Dendritic cell treated with granulocyte-macrophage colony-stimulating factor and Interleukin-4, amounts not matched to agents 40 ng/mL and 50 ng/mL, for 4 days (primary cell): Measurements from ENCODE around the gene GRHPR.

Experiments
- H3K27ac Mint-ChIP-seq: one replicate; pipeline ENCODE4 v1.8.0; 2022; ENCODE audit warnings: mild to moderate bottlenecking, mixed read lengths
- H3K27me3 Mint-ChIP-seq: one replicate; pipeline ENCODE4 v1.8.0; 2022; ENCODE audit warnings: mild to moderate bottlenecking, mixed read lengths
- H3K36me3 Mint-ChIP-seq: one replicate; pipeline ENCODE4 v1.8.0; 2022; ENCODE audit warnings: low read depth, mixed read lengths
- H3K4me1 Mint-ChIP-seq: one replicate; pipeline ENCODE4 v1.8.0; 2022; ENCODE audit warnings: low read depth, mixed read lengths
- H3K4me3 Mint-ChIP-seq: one replicate; pipeline ENCODE4 v1.8.0; 2022; ENCODE audit warnings: mild to moderate bottlenecking, moderate library complexity, mixed read lengths
- H3K9me3 Mint-ChIP-seq: one replicate; pipeline ENCODE4 v1.8.0; 2022; ENCODE audit warnings: mixed read lengths
- intact Hi-C: fragments of 100-400 bp; cut with micrococcal nuclease; formaldehyde crosslinking; loops from one replicate; pipeline ENCODE4 v1.15.0; 2022

GRHPR gene

DNA sequence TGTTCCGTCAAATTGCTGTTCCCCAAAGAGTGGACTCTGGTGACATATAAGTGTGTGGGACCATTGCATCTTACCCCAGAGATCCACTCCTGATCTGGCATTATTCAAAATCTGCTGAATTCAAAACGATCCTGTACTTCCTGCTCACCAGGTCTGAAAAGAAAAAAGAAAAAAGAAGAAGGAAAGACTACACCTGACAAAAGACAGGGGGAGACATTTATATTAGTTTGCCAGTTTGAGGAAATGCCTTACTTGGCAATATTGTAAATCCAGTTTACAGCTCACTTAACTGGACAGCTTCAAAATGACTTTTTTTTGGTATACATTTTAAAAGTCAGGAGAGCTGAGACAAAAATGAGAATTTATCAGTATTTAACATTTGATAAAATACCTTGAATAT is 15.0 kb upstream of the GRHPR start:
- Mint-ChIP-seq H3K9me3 (no peaks in the 10 kb centered on the region), H3K27ac (no peak overlapping the region), H3K27me3 (no peaks in the 10 kb centered on the region), H3K4me1 (no peaks in the 10 kb centered on the region), H3K4me3 (no peak overlapping the region), H3K36me3 (no peaks in the 10 kb centered on the region)
- intact Hi-C loops: no loop called here

DNA sequence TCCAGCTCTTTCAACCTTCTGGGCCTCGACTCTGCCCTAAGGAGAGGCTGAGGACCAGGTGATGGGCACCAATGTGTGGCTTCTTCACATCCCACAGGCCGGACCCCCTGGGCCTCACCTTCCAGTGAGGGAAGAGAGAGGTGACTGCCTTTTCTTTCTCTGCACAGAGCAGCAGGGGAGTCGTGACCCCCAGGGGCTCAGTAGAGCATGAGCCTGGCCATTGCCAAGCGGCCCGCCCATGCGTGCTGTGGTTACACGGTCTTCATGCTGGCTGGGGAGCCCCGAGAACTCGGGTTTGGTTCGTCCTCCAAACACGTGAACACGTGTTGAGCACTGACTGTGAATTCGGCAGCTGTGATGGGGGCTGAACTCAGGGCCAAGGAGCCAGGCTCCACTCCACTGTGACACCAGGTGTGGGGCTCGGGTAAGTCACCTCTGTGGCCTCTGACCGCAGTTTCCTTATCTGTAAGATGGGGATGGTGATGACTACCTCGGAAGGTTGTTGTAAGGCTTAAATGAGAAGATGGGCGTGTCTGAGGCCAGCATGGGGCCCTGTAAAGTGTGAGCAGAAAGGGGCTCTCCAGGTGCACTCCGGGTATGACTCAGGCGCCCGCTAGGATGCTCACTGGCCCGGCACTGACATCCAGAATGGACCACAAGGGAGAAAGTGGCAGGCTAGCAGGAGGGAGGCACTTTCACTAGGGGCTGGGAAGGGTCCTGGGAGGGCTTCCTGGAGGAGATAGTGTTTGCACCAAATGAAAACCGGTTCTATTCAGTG is 13.4 kb upstream of the GRHPR start:
- H3K27me3 Mint-ChIP-seq: no peaks in the 10 kb centered on the region
- H3K9me3 Mint-ChIP-seq: no peaks in the 10 kb centered on the region
- no peak overlapping the region for H3K4me3 Mint-ChIP-seq
- H3K27ac Mint-ChIP-seq: no peak overlapping the region
- no peaks in the 10 kb centered on the region for H3K36me3 Mint-ChIP-seq
- intact Hi-C loops: no loop called here
- H3K4me1 Mint-ChIP-seq: no peaks in the 10 kb centered on the region

DNA sequence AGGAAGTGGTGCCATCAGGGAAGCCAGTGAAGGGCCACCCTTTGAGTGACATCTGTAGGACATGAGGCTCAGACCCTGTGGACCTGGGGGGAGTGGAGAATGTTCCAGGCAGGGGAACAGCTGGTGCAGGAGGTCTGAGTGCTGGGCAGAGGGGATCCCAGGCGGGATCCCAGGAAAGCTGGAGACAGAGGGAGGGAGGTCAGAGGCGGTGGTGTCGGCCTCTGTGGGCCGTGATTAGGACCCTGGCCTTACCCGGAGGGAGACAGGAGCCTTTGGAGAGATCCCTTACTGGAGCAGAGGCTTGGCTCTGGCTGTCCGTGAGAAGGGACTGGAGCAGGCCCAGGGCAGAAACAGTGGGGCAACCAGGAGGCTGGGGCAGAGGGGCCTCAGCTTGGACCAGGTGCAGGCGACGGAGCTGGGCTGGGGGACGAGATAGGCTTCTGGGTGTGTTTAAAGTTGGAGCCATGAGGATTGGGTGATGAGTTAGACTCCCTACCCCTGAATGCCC is 12.1 kb upstream of the GRHPR start:
- intact Hi-C loops: no loop called here
- no peaks in the 10 kb centered on the region for H3K9me3 Mint-ChIP-seq
- H3K4me1 Mint-ChIP-seq: peaks cover 6% of the 10 kb centered on the region
- H3K27me3 Mint-ChIP-seq: peaks cover 5% of the 10 kb centered on the region
- no peak overlapping the region for H3K4me3 Mint-ChIP-seq
- no peak overlapping the region for H3K27ac Mint-ChIP-seq
- H3K36me3 Mint-ChIP-seq: no peaks in the 10 kb centered on the region

DNA sequence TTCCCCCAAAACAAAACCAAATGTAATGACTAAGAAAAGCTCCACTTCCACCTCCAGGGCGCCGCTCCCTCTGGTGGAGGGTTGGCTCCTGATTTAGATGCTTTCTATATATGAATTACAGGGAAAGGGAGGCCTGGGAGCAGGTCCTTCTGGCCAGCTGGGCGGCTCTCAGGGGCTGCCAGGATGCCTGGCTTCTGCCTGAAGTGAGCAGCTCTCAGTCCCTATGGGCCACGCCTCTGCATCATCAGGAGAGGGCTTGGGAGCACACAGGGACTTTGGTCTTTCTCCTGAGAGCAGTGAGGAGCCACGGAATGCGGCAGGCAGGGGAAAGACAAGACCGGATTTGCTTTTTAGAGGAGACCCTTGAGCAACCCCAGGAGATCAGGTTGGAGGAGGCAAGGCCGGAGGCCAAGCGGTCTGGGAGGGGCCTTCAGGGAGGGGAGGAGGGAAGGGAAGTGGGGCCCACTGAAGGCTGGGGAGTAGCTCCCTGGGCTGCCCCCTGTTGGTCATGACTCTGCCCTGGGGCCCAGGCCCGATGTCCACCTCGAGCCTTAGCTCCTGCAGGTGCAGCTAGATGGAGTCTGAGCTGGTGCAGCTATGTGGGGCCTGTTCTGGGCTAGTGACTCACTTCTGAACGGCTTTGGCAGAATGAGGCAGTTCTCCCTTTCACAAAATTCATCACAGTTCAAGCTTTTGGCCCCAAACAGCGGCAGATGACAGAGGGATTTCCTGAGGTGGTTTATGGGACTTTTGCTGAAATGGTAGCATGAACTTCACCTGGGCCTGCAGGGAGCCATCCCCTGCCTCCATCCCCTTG is 11.3 kb upstream of the GRHPR start:
- H3K4me3 Mint-ChIP-seq: no peak overlapping the region
- intact Hi-C loops: no loop called here
- no peaks in the 10 kb centered on the region for H3K36me3 Mint-ChIP-seq
- no peak overlapping the region for H3K27ac Mint-ChIP-seq
- peaks cover 8% of the 10 kb centered on the region for H3K4me1 Mint-ChIP-seq
- peaks cover 5% of the 10 kb centered on the region for H3K27me3 Mint-ChIP-seq
- no peaks in the 10 kb centered on the region for H3K9me3 Mint-ChIP-seq

DNA sequence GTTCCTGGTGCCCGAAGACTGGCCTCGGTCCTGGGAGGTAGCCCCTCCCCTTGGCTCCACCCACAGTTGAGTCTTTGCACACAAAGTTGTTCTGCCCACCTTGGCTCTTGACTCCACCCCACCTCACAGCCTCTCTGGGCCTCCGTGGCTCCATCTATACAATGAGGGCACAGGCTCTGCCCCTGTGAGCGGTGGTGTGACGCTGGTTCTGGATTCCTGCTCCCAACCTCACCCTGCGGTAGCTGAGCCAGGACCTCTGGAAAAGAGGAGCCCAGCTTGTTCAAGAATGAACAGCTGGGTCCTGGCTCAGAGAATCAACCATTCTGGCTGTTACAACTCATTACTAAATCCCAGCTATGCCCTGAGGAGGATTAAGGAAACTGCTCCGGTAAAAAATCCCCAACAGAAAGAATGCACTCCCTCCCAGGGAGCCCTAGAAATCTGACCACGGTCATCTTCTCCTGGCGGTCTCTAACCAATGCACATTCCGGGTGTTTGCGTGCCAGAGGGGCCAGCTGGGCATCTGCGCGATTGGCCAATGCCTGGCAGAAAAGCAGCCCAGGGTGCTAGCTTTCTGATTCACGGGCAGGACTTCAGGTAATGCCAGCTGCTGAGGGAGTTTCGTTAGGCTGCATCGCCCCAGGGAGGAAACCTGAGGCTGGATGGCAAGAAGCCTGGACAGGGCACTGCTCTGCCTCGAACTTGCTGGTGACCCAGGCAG is 9.9 kb upstream of the GRHPR start:
- Mint-ChIP-seq H3K36me3 (no peaks in the 10 kb centered on the region), H3K27ac (no peak overlapping the region), H3K4me1 (peaks cover 8% of the 10 kb centered on the region), H3K4me3 (no peak overlapping the region), H3K27me3 (peaks cover 5% of the 10 kb centered on the region), H3K9me3 (no peaks in the 10 kb centered on the region)
- intact Hi-C loops: no loop called here

DNA sequence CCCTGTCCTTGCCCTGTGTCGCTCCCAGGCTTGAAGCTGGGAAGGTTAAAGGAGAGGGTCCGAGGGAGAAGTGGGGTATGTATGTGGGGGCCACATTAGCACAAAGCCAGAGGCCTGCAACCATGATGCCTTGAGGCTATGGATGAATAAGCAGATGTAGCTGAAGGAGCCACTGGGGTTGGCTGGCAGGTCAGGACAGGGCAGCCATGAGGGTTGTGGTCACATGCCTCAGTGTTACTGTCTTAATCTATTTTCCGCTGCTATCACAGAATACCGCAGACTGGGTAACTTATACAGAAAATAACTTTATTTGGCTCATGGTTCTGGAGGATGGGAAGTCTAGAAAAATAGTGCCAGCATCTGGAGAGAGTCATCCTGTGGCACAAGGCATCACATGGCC is 9.2 kb upstream of the GRHPR start:
- intact Hi-C loops: no loop called here
- no peak overlapping the region for H3K27ac Mint-ChIP-seq

DNA sequence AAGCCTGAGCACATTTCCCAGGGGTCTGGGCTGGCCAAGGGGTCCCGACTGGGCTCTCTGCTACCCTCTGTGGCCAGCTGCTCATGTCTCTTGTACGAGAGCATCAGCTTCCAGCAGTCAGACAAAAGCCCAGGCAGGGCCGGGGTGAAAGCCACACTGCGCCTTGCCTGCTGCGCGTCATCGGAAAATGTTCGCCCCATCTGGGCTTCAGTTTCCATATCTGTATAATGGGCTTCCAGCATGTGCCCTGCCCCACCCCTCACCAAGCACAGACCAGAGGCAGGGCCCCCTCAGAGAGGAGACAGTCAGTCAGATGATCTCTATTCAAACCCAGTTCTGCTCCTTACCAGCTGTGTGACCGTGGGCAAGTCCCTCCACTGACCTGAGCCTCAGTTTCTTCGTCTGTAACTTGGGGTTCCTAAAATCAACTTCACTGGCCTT is 8.0 kb upstream of the GRHPR start:
- Mint-ChIP-seq H3K4me1 (peaks cover 8% of the 10 kb centered on the region), H3K27ac (no peak overlapping the region)
- intact Hi-C loops: no loop called here

More for the DNA sequence above, 9.2 kb upstream of the GRHPR start:
- Mint-ChIP-seq H3K9me3 (no peaks in the 10 kb centered on the region), H3K36me3 (no peaks in the 10 kb centered on the region), H3K4me3 (no peak overlapping the region), H3K27me3 (peaks cover 5% of the 10 kb centered on the region), H3K4me1 (peaks cover 8% of the 10 kb centered on the region)

DNA sequence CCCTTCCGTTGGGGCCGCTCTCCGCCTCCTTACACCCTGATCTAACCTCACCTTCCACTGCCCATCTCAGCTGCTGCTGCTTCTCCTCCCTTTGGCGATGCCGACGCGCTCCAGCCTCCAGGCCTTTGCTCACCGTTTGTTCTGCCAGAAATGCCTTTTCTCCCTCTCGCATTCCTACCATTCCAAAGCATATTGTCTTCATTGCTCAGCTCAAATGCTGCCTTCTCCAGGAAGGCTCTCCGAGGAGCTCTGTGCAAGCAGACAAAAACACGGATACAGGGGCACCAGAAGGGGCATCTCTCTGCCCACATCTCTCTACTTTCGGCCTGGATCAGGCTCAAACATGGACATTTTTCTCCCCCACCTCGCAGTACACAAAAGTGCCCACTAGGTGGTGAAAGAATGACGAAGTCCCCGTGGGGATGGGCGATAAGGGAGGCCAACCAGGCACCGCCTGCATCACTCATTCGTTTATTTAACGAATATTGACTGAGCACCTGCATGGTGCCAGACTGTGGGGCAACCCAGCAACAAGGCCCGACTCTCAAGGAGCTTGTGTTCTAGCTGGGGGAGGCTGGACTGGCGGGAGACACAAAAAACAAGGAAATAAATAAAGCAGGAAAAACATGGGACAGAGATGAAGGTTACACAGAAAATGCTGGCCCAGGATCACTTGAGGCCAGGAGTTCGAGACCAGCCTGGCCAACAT is 7.3 kb upstream of the GRHPR start:
- H3K4me3 Mint-ChIP-seq: no peak overlapping the region
- H3K27me3 Mint-ChIP-seq: peaks cover 5% of the 10 kb centered on the region
- no peaks in the 10 kb centered on the region for H3K36me3 Mint-ChIP-seq
- peaks cover 8% of the 10 kb centered on the region for H3K4me1 Mint-ChIP-seq
- no peaks in the 10 kb centered on the region for H3K9me3 Mint-ChIP-seq
- H3K27ac Mint-ChIP-seq: peak overlapping the region; percentile 7
- intact Hi-C loops: loop anchor here (5.0 kb wide), 1 partner anchor 177 kb away; the partner anchor contains the start of gene TOMM5

More for the DNA sequence above, 8.0 kb upstream of the GRHPR start:
- Mint-ChIP-seq H3K9me3 (no peaks in the 10 kb centered on the region), H3K36me3 (no peaks in the 10 kb centered on the region), H3K4me3 (no peak overlapping the region), H3K27me3 (peaks cover 5% of the 10 kb centered on the region)

DNA sequence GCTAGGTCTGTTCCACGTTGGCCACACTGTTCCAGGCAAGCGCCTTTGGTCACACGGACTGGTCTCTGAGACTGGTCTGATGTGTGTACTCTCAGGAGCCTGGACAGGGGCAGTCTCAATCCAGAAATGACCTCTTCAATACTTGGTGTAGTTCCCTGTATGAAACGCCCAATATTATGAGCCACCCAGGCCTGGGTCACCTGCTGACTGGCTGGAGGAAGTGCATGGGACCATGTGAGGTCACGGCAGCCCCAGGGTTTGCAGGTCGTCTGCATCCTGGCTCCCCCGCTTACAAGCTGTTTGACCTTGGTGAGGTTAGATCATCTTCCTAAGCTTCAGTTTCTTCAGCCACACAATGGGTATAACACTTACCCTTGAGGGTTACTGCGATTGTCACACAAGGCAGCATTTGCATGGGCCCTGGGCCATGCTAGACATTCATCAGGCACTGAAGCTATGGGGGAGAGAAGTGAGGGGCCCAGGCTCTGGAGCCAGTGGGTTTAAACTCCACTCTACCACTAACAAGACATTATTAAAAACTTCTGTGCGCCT is 5.2 kb upstream of the GRHPR start:
- H3K27ac Mint-ChIP-seq: no peak overlapping the region
- peaks cover under 1% of the 10 kb centered on the region for H3K36me3 Mint-ChIP-seq
- intact Hi-C loops: loop anchor here (5.0 kb wide), 1 partner anchor 175 kb away; the partner anchor contains the start of gene TOMM5
- H3K4me3 Mint-ChIP-seq: no peak overlapping the region
- H3K4me1 Mint-ChIP-seq: peaks cover 14% of the 10 kb centered on the region
- H3K9me3 Mint-ChIP-seq: no peaks in the 10 kb centered on the region
- H3K27me3 Mint-ChIP-seq: peaks cover 5% of the 10 kb centered on the region

DNA sequence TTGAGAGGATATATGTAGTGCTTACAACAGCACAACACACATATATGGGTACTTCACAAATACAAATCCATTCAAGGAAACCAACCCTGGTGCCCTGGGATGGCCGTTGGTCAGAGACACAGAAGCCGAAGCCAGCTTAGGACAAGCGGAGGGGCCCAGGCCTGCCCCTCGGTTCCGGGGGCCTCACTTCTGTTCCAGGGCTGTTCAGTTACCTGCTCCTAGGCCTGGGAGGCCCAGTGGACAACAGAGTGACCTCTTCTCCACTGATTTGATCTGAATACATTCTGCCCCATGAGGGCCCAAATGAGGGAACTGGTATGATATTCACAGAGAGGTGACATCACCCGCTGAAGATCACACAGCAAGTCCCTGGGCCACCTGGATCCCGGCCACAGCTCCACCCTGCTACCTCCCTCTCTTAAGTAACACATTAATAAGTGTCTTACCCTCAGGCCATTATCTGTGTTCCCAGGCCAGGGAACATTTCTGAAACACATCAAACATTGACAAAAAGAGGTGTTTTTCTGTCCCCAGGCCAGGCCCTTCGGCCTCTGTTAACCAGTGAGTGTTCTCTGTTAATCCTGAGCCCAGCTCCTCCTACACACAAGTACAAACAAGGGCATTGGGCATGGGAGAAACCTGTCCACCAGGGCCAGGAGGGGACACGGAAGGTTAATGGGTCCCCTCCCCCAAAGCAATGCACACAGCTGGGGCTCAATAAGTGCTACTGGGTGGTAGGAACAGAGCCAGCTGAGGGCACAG is 4.5 kb upstream of the GRHPR start:
- Mint-ChIP-seq H3K36me3 (peaks cover 7% of the 10 kb centered on the region), H3K27me3 (peaks cover 5% of the 10 kb centered on the region), H3K4me1 (peaks cover 16% of the 10 kb centered on the region), H3K9me3 (no peaks in the 10 kb centered on the region), H3K27ac (no peak overlapping the region), H3K4me3 (no peak overlapping the region)
- intact Hi-C loops: loop anchor here (5.0 kb wide), 1 partner anchor 174 kb away; the partner anchor contains the start of gene TOMM5

DNA sequence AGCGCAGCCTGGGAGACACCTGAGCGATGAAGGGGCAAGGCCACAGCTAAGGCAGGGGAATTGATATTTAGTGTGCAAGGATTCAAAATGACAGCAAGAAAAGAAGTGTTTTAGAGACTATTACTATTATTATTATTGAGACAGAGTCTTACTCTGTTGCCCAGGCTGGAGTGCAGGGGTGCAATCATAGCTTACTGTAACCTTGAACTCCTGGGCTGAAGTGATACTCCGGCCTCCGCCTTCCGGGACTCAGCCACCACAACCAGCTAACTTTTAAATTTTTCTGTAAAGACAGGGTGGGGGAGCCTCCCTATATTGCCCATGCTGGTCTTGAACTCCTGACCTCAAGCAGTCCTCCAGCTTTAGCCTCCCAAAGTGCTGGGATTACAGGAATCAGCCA is 3.3 kb upstream of the GRHPR start:
- no peak overlapping the region for H3K4me3 Mint-ChIP-seq
- peaks cover 28% of the 10 kb centered on the region for H3K4me1 Mint-ChIP-seq
- H3K27me3 Mint-ChIP-seq: peaks cover 5% of the 10 kb centered on the region
- H3K27ac Mint-ChIP-seq: no peak overlapping the region
- intact Hi-C loops: loop anchor here (5.0 kb wide), 1 partner anchor 173 kb away; the partner anchor contains the start of gene TOMM5
- peaks cover 10% of the 10 kb centered on the region for H3K36me3 Mint-ChIP-seq
- H3K9me3 Mint-ChIP-seq: no peaks in the 10 kb centered on the region
